ENCODE data around the gene CDK5RAP3. TPM values are rescaled to one million over a fixed set of nuclear protein-coding genes. Genes with fewer than 3 reads are reported as not detected.

The CDK5RAP3 gene
- total and polyA plus RNA-seq, 5 donors, result 54.3 to 66.8 (median 64.9) TPM

DNA sequence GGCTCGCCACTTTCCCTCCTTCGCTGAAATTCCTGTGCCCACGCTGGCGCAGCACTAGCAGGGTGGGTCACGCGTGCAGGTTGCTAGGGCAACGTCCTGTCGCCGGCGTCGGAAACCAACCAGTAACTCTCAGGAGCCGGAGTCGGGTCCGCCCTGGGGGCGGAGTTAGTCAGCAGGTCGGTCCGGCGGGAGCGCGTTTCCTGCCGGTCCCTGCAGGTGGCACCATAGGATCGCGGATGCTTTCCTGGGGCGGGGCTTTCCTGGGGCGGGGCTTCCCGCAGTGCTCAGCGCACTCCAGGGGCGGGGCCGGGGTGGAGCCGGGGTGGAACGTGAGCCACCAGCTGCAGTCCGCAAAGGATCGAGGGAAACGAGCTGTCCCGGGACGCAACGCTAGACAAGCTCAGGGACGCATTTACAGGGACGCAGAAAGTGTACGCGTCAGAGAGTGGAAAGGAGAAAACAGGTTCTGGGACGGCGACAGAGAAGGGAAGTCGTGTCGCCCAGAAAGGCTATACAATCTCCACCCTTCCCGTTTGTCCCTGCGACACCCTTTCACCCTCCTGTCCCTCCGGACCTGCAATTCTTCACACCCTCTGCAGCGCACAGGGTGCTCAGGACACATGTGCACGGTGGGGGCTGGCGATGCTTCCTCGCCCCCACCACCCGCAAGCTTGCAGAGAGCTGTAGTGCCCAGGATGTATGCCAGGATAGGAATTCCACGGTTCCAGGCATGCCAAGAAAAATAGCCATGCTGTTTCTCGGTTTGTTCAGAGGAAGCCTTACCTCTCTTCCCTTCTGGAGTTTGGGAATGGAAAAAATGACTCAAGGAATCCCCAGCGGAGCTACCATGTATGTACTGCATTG, 54.4 kb downstream of the CDK5RAP3 start:
- H3K9me3 ChIP-seq (ENCODE audit: control insufficient read depth, low read length), result no peaks in the 10 kb centered on the region
- under 1% methylated on average over 56 of the region's 56 CpGs for WGBS
- peak; percentile 98 to 100 (median 99) for DNase-seq
- H3K4me3 ChIP-seq (ENCODE audit: low read length), result peak overlapping the region; percentile 30
- H3K27me3 ChIP-seq (ENCODE audit: control insufficient read depth, insufficient read depth), result no peaks in the 10 kb centered on the region
- peaks cover 6% of the 10 kb centered on the region for H3K4me1 ChIP-seq (ENCODE audit: control insufficient read depth, insufficient read depth, low read length)
- intact Hi-C loops (cut with DNase I), result loop anchor here in 3 of 4 donors (2.0 to 10.0 kb wide), 6 partner anchors 47 to 590 kb away; partner anchors contain the start of genes CBX1 (in 1 of the 3), HOXB7 (in 1 of the 3), HOXB8 (in 1 of the 3) and SNX11 (in 1 of the 3)
- H3K27ac ChIP-seq (ENCODE audit: low read length), result peak overlapping the region; percentile 59
- peak; percentile 92 for ATAC-seq

DNA sequence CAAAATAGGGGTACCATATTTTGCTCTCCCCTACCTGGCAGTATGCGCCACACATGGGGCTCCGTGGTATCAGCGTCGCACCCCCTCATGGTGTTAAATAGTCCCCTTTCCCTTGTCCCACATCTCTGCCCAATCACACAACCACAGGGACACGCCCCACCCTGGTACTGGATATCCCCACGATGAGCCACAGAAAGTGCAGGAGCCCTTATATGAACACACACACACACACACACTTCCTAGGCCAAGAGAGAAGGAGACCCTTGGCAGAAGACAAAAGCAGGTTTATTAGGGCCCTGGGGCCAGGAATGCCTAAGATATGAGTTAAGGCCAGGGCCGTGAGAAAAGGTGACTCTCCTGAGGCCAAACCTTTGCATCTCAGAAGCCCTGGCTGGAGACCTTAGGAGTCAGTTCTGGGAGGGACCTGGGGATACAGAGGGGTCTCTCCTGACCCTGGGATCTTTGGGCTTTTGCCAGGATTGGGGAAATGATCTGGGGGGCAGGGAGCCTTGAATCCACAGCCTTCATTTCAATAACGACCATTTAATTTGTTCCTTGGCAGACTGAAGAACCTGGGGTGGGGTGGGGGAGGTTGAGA, 55.1 kb downstream of the CDK5RAP3 start:
- WGBS, result 27% methylated on average over 8 of the region's 8 CpGs
- DNase-seq, result peak in 2 of 3 donors; percentile 27 to 58
- no peak overlapping the region for H3K4me3 ChIP-seq (ENCODE audit: low read length)
- ATAC-seq, result no peak
- intact Hi-C loops (cut with DNase I), result loop anchor here (1.0 to 10.0 kb wide), 8 partner anchors 46 to 589 kb away; partner anchors contain the start of genes CBX1 (in 1 of the 4), HOXB7 (in 1 of the 4), HOXB8 (in 1 of the 4) and SNX11 (in 1 of the 4)
- H3K4me1 ChIP-seq (ENCODE audit: control insufficient read depth, insufficient read depth, low read length), result peaks cover 6% of the 10 kb centered on the region
- H3K27me3 ChIP-seq (ENCODE audit: control insufficient read depth, insufficient read depth), result no peaks in the 10 kb centered on the region
- no peak overlapping the region for H3K27ac ChIP-seq (ENCODE audit: low read length)
- no peaks in the 10 kb centered on the region for H3K9me3 ChIP-seq (ENCODE audit: control insufficient read depth, low read length)

DNA sequence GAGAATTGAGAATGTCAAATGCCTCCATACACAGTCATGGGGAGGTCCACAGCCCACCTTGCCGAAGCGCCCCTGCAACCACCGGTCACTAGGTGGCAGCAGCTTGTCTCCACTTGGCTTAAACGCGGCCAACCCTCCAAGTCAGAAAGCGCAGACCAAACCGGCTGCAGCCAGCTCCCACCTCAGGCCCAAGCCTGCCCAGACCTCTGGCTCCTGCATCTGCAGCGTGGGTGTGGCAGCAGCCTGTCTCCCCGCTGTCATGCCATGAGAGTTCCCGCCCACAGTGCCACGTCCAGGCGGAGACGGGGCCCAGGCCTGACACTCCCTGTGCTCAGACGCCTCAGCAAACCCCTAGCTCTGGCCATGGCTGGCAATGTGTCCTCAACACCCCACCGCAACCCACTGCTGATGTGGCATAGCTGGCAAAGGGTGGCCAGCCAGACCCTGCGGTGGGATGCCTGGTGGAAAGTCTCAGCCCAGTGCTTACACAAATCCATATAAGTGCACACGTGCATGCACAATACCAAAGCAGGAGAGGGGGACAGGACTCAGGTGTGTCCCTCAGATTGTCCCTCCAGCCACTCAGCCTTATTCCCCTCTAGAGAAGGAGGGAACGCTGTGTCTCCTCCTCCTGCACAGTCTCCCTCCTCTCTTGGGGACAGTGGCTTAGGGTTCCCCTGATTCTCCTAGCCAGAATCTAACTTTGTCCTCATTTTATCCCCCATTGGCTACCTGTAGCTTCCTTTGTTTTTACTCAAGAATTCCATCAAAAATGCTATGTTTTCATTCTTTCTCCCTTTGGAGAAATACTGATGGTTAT, 55.8 kb downstream of the CDK5RAP3 start:
- intact Hi-C loops (cut with DNase I), result loop anchor here (1.0 to 10.0 kb wide), 8 partner anchors 46 to 588 kb away; partner anchors contain the start of genes CBX1 (in 1 of the 4), HOXB7 (in 1 of the 4), HOXB8 (in 1 of the 4) and SNX11 (in 1 of the 4)
- ATAC-seq (peak; percentile 42 to 47), DNase-seq (peak; percentile 88 to 94 (median 93))
- Histone ChIP-seq H3K9me3 (ENCODE audit: control insufficient read depth, low read length) (no peaks in the 10 kb centered on the region), H3K27me3 (ENCODE audit: control insufficient read depth, insufficient read depth) (no peaks in the 10 kb centered on the region), H3K4me1 (ENCODE audit: control insufficient read depth, insufficient read depth, low read length) (peaks cover 6% of the 10 kb centered on the region), H3K4me3 (ENCODE audit: low read length) (no peak overlapping the region), H3K27ac (ENCODE audit: low read length) (no peak overlapping the region)
- 20% methylated on average over 18 of the region's 18 CpGs for WGBS

DNA sequence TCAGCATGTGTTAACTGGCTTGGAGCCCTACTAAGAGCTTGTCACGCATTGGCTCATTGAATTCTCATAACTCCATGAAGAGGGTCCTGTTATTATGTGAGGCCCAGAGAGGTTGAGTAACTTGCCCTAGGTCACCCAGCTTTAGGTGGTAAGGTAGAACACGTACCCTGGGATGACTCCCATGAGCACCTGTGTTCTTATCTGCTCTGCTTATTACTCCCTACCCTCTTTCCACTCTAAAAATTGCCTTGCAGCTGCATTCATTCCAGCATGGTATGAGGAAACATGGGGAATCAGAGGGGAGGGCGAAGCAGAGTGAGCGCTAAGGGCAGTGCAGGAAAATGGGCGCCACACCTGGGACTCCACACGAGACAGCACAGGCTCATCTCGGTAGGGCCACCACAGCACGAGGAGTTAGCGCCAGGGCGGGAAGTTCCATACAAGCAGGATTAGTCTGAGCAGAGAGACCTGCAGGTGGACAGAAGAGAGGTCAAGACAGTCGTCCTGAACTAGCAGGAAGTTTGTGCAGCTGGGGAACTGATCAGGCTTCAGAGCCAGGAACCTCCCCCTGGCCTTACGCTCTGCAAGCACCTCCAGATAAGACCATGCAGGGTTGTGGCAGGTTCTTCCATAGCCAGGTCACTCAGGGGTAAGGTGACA, 56.5 kb downstream of the CDK5RAP3 start:
- DNase-seq (no peak), ATAC-seq (no peak)
- no peaks in the 10 kb centered on the region for H3K27me3 ChIP-seq (ENCODE audit: control insufficient read depth, insufficient read depth)
- intact Hi-C loops (cut with DNase I), result loop anchor here (2.0 to 10.0 kb wide), 6 partner anchors 45 to 587 kb away; partner anchors contain the start of genes CBX1 (in 1 of the 4), HOXB7 (in 1 of the 4), HOXB8 (in 1 of the 4) and SNX11 (in 1 of the 4)
- H3K4me3 ChIP-seq (ENCODE audit: low read length), result no peak overlapping the region
- peaks cover 6% of the 10 kb centered on the region for H3K4me1 ChIP-seq (ENCODE audit: control insufficient read depth, insufficient read depth, low read length)
- no peak overlapping the region for H3K27ac ChIP-seq (ENCODE audit: low read length)
- H3K9me3 ChIP-seq (ENCODE audit: control insufficient read depth, low read length), result no peaks in the 10 kb centered on the region
- 75% methylated on average over 12 of the region's 12 CpGs for WGBS

DNA sequence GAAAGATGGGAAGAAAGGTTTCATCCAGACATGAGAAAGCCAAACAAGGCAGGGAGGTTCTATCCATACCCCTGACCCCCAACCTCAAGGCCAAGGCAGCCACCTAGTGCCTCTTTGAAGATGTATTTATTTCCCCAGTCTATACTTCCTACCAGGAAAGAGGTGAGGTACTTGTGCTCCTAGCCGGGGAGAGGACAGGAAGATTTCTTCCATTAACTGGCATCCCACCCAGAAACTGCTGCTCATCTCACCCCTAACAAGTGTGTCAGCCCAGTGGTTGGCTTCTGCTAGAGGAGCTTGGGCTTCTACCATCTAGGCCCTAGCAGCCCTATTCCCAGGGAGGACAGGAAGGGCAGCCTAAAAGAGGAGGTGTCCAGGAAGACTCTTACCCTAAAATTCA, 57.8 kb downstream of the CDK5RAP3 start:
- intact Hi-C loops (cut with DNase I), result loop anchor here in 3 of 4 donors (5.0 to 10.0 kb wide), 5 partner anchors 44 to 586 kb away; partner anchors contain the start of genes CBX1 (in 1 of the 3), HOXB7 (in 1 of the 3), HOXB8 (in 1 of the 3) and SNX11 (in 1 of the 3)
- peaks cover 6% of the 10 kb centered on the region for H3K4me1 ChIP-seq (ENCODE audit: control insufficient read depth, insufficient read depth, low read length)
- no peaks in the 10 kb centered on the region for H3K27me3 ChIP-seq (ENCODE audit: control insufficient read depth, insufficient read depth)
- no peak overlapping the region for H3K27ac ChIP-seq (ENCODE audit: low read length)
- DNase-seq (no peak), ATAC-seq (no peak)
- no peaks in the 10 kb centered on the region for H3K9me3 ChIP-seq (ENCODE audit: control insufficient read depth, low read length)
- no peak overlapping the region for H3K4me3 ChIP-seq (ENCODE audit: low read length)
- WGBS, result 68% methylated on average over 1 of the region's 1 CpG

DNA sequence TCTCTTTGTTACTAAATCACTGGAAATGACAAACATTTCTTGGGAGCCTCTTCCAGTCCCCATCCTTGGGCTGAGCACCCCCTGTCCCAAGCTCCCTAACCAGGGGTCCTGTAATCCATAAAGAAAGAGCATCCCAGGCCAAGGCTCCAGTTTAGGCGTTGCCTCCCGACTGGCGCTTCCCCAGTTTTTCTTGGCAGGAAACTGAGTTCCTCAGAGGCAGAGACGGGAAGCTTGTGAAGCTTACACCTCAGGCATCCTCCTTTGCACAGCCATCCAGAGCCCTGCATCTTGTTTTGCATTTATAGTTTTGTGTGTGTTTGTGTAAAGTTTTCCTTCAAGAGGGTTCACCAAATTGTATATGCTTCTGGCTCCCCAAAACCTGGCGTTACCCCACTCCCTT, 59.6 kb downstream of the CDK5RAP3 start:
- Histone ChIP-seq H3K9me3 (ENCODE audit: control insufficient read depth, low read length) (no peaks in the 10 kb centered on the region), H3K27me3 (ENCODE audit: control insufficient read depth, insufficient read depth) (no peaks in the 10 kb centered on the region), H3K4me1 (ENCODE audit: control insufficient read depth, insufficient read depth, low read length) (peaks cover 6% of the 10 kb centered on the region), H3K27ac (ENCODE audit: low read length) (peak overlapping the region; percentile 2), H3K4me3 (ENCODE audit: low read length) (no peak overlapping the region)
- intact Hi-C loops (cut with DNase I), result no loop called here
- ATAC-seq, result peak in 1 of 2 donors; percentile 47
- DNase-seq, result peak in 2 of 3 donors; percentile 51 to 78
- WGBS, result 38% methylated on average over 5 of the region's 5 CpGs

Other genes starting within 250 kb of the CDK5RAP3 start
- under 1 TPM in 3 of 4 donors, not detected in 1; 0.14 to 0.60 (median 0.38) TPM for gene TBX21, start 237.9 kb upstream of the CDK5RAP3 start, total RNA-seq
- gene TBX21, start 237.9 kb upstream of the CDK5RAP3 start, polyA plus RNA-seq, result 0.14 TPM
- 10 to 100 TPM in 1 of 4 donors, 1 to 10 TPM in 3; 6.4 to 11.1 (median 8.5) TPM for gene OSBPL7, start 149.3 kb upstream of the CDK5RAP3 start, total RNA-seq
- 5.3 TPM for gene OSBPL7, start 149.3 kb upstream of the CDK5RAP3 start, polyA plus RNA-seq
- gene MRPL10, start 139.6 kb upstream of the CDK5RAP3 start, total RNA-seq, result 10 to 100 TPM; 37.7 to 52.3 (median 46.6) TPM
- gene MRPL10, start 139.6 kb upstream of the CDK5RAP3 start, polyA plus RNA-seq, result 48.0 TPM
- gene LRRC46, start 139.4 kb upstream of the CDK5RAP3 start, total RNA-seq, result under 1 TPM in 3 of 4 donors, not detected in 1; 0.38 to 0.48 (median 0.43) TPM
- gene LRRC46, start 139.4 kb upstream of the CDK5RAP3 start, polyA plus RNA-seq, result 0.29 TPM
- 10 to 100 TPM; 36.6 to 51.8 (median 40.9) TPM for gene SCRN2, start 129.8 kb upstream of the CDK5RAP3 start, total RNA-seq
- gene SCRN2, start 129.8 kb upstream of the CDK5RAP3 start, polyA plus RNA-seq, result 62.3 TPM
- 1 to 10 TPM in 1 of 4 donors, under 1 TPM in 3; 0.29 to 3.6 (median 0.41) TPM for gene SP6, start 120.0 kb upstream of the CDK5RAP3 start, total RNA-seq
- gene SP6, start 120.0 kb upstream of the CDK5RAP3 start, polyA plus RNA-seq, result 0.34 TPM
- 10 to 100 TPM; 15.8 to 20.6 (median 17.9) TPM for gene SP2, start 74.9 kb upstream of the CDK5RAP3 start, total RNA-seq
- gene SP2, start 74.9 kb upstream of the CDK5RAP3 start, polyA plus RNA-seq, result 11.4 TPM
- gene PNPO, start 29.5 kb upstream of the CDK5RAP3 start, total RNA-seq, result 10 to 100 TPM; 23.9 to 29.9 (median 26.0) TPM
- 16.1 TPM for gene PNPO, start 29.5 kb upstream of the CDK5RAP3 start, polyA plus RNA-seq
- not detected for gene PRR15L, start 13.2 kb upstream of the CDK5RAP3 start, total RNA-seq
- not detected for gene PRR15L, start 13.2 kb upstream of the CDK5RAP3 start, polyA plus RNA-seq
- 10 to 100 TPM; 51.8 to 74.8 (median 68.4) TPM for gene COPZ2, start 66.7 kb downstream of the CDK5RAP3 start, total RNA-seq
- 55.4 TPM for gene COPZ2, start 66.7 kb downstream of the CDK5RAP3 start, polyA plus RNA-seq
- 100 to 1,000 TPM; 603 to 811 (median 785) TPM for gene NFE2L1, start 77.2 kb downstream of the CDK5RAP3 start, total RNA-seq
- 661 TPM for gene NFE2L1, start 77.2 kb downstream of the CDK5RAP3 start, polyA plus RNA-seq
- gene CBX1, start 130.4 kb downstream of the CDK5RAP3 start, total RNA-seq, result 10 to 100 TPM; 29.2 to 37.9 (median 34.5) TPM
- 31.1 TPM for gene CBX1, start 130.4 kb downstream of the CDK5RAP3 start, polyA plus RNA-seq
- 10 to 100 TPM; 10.4 to 16.6 (median 13.2) TPM for gene SNX11, start 136.7 kb downstream of the CDK5RAP3 start, total RNA-seq
- gene SNX11, start 136.7 kb downstream of the CDK5RAP3 start, polyA plus RNA-seq, result 7.5 TPM

Data from right cardiac atrium (tissue), 5 donors.